ENCODE data around the gene C1QTNF1.

C1QTNF1 gene, protein sequence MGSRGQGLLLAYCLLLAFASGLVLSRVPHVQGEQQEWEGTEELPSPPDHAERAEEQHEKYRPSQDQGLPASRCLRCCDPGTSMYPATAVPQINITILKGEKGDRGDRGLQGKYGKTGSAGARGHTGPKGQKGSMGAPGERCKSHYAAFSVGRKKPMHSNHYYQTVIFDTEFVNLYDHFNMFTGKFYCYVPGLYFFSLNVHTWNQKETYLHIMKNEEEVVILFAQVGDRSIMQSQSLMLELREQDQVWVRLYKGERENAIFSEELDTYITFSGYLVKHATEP

DNA sequence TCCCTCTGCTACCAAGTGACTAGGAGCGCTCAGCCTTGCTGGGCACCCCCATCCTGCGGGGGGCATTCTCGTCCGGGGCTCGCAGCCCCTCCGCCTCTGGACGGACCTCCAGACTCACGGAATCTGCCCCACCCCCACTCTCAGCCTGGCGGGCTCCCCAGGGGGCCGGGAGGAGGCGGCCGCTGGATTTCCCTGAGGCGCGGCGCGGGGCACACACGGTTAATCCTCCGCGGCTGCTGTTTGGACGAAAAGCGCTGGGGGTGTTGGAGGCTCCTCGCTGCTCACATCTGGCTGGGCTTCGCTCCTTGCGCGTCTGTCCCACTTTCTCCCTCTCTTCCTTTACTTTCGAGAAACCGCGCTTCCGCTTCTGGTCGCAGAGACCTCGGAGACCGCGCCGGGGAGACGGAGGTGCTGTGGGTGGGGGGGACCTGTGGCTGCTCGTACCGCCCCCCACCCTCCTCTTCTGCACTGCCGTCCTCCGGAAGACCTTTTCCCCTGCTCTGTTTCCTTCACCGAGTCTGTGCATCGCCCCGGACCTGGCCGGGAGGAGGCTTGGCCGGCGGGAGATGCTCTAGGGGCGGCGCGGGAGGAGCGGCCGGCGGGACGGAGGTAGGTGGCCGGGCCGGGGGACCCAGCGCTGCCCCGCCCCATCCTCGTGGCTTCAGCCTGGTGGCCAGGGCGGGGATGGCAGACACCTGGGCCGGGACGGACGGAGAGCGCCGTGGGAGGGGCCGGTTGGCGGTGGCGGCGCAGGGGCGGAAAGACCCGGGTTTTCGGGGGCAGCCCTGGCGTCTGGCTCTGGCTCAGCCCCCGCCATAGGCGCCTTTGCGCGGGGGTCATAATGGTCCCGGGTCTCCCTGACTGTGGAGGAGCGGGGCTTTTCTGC, at the start of gene C1QTNF1:
C1QTNF1 (plus strand) TSS at position 284 of the 886 bp plus-strand sequence. CDS start 19,800 bp downstream, outside the sequence.
- DNase-seq (ENCODE audit: low spot score) = no peak

- DNase-seq (ENCODE audit: low spot score) = no peak
Measured at GRCh38 chr17:78974635-78975591, 49.1 kb upstream of the C1QTNF1 start.

DNA sequence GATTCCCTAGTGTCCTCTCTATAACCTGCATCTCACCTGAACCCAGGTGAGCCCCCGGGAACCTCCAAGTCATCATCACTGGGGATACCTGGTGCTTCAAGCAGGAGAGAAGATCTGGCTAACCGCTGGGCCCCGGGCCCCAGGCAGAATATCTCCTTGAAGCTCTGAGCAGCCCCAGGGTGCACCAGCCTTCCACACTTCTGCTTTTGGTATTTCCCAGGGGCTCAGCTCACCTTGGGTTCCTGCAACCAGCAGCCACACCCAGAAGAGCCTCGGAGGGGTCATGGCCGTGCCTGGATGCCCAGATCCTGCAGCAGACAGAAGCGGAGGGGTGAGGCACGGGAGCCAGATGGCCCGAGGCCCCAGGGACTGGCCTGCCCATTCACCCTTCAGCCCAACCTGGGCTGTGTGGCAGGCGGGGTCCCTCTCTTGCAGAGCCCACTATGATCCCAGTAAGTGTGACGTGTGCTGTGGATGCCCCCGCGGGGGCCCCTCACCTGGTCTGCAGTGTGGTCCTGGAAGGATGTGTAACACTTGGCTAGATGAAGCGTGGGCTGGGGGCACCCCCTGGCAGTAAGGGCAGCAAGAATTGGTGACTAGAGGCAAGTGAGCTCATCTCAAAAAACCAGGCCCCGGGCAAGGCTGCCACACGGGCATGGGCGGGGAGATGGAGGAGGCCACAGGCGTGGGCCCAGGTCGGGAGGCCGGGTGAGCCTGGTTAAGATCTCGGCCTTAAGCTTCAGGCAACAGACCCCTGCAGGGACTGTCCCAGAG, 46.9 kb upstream of the C1QTNF1 start:
- no peak for DNase-seq (ENCODE audit: low spot score)

DNA sequence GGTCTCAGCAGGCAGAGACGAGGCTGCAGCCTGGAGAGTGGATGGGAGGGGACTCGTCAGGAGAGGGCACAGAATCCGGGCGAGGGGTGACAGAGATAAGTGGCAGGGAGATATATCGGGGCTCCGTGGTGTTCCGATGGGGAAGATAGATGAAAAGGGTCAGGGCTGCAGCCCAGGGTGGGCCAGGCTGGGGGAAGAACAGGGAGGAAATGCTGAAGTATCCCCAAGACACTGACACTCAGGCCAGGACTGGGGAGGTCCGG, 46.4 kb upstream of the C1QTNF1 start:
- DNase-seq (ENCODE audit: low spot score) = no peak

DNA sequence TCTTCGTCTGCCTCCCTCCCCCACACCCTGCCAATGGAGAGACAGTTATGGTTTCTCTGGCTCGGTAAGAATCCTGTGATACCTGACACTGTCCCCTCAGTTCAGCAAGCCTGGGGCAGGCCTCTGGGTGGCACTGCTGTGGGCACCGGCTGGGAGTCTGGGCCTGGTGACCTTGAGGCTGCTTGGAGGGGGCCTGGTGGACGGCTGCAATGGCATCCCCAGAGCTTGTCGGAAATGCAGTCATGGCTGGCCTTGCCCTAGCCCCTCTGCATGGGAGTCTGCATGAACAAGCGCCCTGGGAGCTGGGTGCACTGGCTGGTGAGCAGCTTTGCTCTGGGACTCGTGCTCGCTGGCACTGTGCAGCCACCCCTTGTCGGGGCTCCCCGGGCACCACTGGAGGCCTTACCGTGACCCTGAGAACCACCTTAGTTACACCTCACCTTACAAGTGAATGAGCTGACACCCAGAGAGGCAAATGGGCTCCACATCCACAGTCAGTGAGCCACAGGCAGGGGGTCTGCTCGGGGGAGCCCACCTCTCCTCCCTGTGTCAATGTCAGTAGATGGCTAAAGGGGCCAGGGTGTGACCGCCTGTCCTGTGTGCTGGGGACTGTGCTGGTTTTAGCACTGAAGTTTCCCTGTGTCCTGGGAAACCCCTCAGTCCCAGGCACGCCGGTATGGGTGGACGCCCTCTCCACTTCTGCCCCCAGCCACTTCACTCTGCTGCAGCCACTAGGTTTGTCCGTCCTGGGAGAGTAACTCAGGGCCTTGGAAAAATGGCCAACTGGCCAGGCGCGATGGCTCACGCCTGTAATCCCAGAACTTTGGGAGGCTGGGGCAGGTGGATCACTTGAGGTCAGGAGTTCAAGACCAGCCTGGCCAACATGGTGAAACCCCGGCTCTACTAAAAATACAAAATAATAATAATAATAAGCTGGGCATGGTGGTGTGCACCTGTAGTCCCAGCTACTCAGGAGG, 45.7 kb upstream of the C1QTNF1 start:
- DNase-seq (ENCODE audit: low spot score) = no peak

- no peak for DNase-seq (ENCODE audit: low spot score)
Measured at GRCh38 chr17:78979780-78980623, 44.0 kb upstream of the C1QTNF1 start, which contains the start of gene LGALS3BP. LGALS3BP (minus strand) TSS chr17:78979923; CDS start chr17:78977191, 2,732 bp downstream.

- DNase-seq (ENCODE audit: low spot score) = no peak
Measured at GRCh38 chr17:78980624-78980972, 43.4 kb upstream of the C1QTNF1 start.

- no peak for DNase-seq (ENCODE audit: low spot score)
Measured at GRCh38 chr17:78981010-78981888, 42.7 kb upstream of the C1QTNF1 start.

- DNase-seq (ENCODE audit: low spot score) = no peak
Measured at GRCh38 chr17:78985395-78985794, 38.6 kb upstream of the C1QTNF1 start.

DNA sequence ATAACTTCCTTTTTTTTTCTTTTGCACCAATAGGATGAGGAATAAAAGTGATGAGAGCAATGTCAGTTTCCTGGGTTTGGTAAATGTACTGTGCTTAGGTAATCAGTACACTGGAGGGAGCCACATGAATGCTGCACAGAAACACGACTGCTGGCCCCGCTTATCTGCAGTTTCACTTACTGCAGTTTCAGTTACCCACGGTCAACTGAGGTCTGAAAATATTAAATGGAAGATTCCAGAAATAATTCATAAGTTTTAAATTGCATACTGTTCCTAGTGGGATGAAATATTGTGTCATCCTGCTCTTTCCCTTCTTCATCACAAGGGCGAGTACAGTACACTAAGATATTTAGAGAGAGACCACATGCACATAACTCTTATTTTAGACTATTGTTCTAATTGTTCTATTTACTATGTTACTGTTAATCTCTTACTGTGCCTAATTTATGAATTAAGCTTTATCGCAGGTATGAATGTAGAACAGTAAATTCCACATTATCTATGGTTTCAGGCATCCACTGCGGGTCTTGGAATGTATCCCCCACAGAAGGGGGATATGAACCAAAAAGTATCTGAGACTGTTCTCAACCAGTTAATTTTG, 37.8 kb upstream of the C1QTNF1 start:
- peak; percentile 11 for DNase-seq (ENCODE audit: low spot score)

DNA sequence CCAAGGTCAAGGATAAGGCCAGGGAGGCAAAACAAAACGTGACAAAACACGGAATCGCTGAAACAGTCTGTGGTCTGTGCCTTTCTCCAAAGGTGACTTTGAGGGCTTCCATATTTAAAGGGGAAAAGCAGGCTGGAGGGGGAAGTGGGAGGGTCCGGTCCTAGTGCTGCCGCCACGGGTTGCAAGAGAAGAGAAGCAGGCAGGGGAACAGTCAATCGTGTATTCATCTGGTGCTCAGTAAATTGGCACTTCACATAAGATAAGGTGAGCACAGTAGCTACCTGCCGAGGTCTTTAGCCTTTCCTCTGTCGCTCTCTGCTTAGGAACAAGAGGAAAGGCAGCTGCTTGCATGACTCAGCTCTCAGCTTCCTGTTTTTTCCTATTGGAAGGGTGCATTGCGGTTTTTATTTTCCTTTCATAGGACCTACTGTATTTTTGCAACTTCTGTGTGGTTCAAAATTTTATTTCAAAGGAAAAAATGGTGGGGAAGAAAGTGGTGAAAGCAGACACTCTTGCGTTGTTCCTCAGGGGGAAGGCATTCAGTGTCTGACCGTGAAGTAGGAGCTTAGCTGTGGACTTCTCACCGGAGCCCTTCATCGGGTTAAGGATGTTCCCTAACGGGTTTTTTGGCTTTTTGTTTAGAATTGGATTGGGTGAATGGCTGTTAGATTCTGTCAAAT, 37.2 kb upstream of the C1QTNF1 start:
- no peak for DNase-seq (ENCODE audit: low spot score)

- no peak for DNase-seq (ENCODE audit: low spot score)
Measured at GRCh38 chr17:78988152-78988551, 35.8 kb upstream of the C1QTNF1 start.

- no peak for DNase-seq (ENCODE audit: low spot score)
Measured at GRCh38 chr17:78990349-78991016, 33.5 kb upstream of the C1QTNF1 start.

DNA sequence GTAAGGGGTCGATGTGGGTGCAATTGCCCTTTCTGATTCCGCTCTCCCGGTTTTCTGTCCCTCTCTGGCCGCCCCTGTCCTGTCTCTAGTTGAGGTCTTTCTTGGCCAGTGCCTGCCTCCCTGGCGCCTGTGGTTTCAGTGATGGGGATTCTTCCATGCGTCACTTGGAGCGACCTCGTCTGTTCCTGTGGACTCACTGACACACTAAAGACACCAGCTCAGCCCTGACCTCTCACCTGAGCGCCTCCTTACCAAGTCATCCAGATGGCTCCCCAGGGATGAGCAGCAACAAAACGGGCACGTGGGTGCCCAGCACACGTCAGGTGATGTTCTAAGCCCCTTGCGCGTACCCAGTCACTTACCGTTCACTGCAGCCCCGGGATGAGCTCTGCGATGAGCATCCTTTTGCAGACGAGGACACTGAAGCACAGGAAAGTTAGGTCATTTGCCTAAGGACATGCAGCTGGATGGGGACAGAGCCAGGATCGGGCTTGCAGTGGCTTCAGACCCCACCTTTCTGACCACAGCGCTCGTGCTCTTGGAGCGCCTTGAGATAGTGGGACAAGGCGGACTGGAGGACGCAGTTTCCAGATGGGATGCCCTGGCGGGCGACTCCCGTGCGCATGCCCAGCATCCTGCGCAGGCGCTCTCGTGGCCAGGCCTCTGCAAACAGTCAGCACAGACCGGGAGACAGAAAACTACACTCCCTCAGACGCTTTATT, 32.8 kb upstream of the C1QTNF1 start:
- DNase-seq (ENCODE audit: low spot score) = no peak

- DNase-seq (ENCODE audit: low spot score) = no peak
Measured at GRCh38 chr17:78991906-78992532, 31.9 kb upstream of the C1QTNF1 start.

All from hematopoietic multipotent progenitor cell treated with erythropoietin and hydrocortisone succinate and interleukin-3 and kit ligand, for 17 days (in vitro differentiated cells).